ENCODE measurements around the gene EMC8.

GRCh38 chr16:85808926-85809325 is 9.6 kb upstream of the EMC8 start:
- TF ChIP-seq CTCF (IDR thresholded peaks at IDR 0.05; ENCODE audit: low read depth, low read length, missing input control): no peak
- TF ChIP-seq GABPA (IDR thresholded peaks at IDR 0.05 in 1 of 2, conservative IDR thresholded peaks at IDR 0.05 in 1 of 2): no peak
- TF ChIP-seq SP1 (IDR thresholded peaks at IDR 0.05): no peak
- TF ChIP-seq FOXA1 (IDR thresholded peaks at IDR 0.05): no peak
- TF ChIP-seq YY1 (IDR thresholded peaks at IDR 0.05): no peak
- TF ChIP-seq TAF1 (conservative IDR thresholded peaks at IDR 0.05): no peak
- no peak for TF ChIP-seq HNF4G (IDR thresholded peaks at IDR 0.05)
- no peak for TF ChIP-seq NR2F2 (IDR thresholded peaks at IDR 0.05)
- TF ChIP-seq ATF3 (IDR thresholded peaks at IDR 0.05): no peak
- no peak for TF ChIP-seq RAD21 (IDR thresholded peaks at IDR 0.05)
- TF ChIP-seq REST (IDR thresholded peaks at IDR 0.05): no peak
- no peak for TF ChIP-seq JUND (IDR thresholded peaks at IDR 0.05)
- TF ChIP-seq HNF4A (conservative IDR thresholded peaks at IDR 0.05): no peak
- TF ChIP-seq ZBTB33 (IDR thresholded peaks at IDR 0.05): no peak

Data from liver (tissue), 3 donors.